ENCODE data around the gene NACC1. TPM values are rescaled to one million over a fixed set of nuclear protein-coding genes. Genes with fewer than 3 reads are reported as not detected.
"Not testable (repeated sequence)": the region's sequence is repeated elsewhere in the genome, so short reads cannot be mapped to it uniquely, and the experiment has no call there.

NACC1 gene
- total and polyA plus RNA-seq, 8 donors = 7.0 to 25.3 (median 14.1) TPM

DNA sequence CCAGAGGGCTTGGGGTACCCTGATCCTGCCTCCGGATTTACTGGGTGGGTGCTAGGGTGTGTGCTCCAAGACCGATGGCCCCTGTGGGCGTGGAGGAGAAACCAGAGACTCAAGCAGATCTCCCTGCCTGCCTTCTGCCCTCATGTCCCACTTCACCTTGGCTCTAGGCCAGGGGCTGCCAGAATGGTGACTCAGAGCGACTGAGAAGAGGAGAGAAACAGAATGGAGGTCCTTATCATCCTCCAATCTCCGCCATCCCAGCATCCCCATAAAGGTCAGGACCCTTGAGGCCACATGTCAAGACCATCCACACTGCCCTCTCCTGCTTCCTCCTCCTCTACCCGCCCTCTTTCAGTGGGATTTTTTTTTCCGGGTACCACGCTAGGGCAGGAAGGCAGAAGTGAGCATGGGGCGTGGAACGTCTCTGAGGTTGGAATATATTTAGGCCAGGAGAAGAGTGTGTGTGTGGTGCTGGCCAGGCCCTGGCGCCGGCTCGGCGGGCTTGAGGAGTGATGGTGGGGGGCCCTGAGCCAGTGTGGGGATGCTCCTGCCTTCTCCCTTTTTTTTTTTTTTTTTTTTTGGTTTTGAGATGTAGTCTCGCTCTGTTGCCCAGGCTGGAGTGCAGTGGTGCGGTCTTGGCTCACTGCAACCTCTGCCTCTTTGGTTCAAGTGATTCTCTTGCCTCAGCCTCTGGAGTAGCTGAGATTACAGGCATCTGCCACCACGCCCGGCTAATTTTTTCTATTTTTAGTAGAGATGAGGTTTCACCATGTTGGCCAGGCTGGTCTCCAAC, 54.5 kb downstream of the NACC1 start:
- Histone ChIP-seq H3K27ac (peak overlapping the region in 3 of 4 donors; percentile 35 to 67 (median 65)), H3K27me3 (no peaks in the 10 kb centered on the region), H3K9me3 (no peaks in the 10 kb centered on the region), H3K4me1 (peaks cover 0 to 8% (median 0%) of the 10 kb centered on the region in 3 donors), H3K4me3 (no peak overlapping the region), H3K36me3 (no peaks in the 10 kb centered on the region)
- ATAC-seq (peak in 3 of 4 donors; percentile 23 to 49 (median 33)), DNase-seq (peak in 5 of 6 donors; percentile 58 to 85 (median 73)), FAIRE-seq (no peak)
- WGBS, 2 donors = 72% methylated on average over 18 of the region's 18 CpGs
- TF ChIP-seq, protein P1, sequence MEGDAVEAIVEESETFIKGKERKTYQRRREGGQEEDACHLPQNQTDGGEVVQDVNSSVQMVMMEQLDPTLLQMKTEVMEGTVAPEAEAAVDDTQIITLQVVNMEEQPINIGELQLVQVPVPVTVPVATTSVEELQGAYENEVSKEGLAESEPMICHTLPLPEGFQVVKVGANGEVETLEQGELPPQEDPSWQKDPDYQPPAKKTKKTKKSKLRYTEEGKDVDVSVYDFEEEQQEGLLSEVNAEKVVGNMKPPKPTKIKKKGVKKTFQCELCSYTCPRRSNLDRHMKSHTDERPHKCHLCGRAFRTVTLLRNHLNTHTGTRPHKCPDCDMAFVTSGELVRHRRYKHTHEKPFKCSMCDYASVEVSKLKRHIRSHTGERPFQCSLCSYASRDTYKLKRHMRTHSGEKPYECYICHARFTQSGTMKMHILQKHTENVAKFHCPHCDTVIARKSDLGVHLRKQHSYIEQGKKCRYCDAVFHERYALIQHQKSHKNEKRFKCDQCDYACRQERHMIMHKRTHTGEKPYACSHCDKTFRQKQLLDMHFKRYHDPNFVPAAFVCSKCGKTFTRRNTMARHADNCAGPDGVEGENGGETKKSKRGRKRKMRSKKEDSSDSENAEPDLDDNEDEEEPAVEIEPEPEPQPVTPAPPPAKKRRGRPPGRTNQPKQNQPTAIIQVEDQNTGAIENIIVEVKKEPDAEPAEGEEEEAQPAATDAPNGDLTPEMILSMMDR (IDR thresholded peaks at IDR 0.05) = no peak
- intact Hi-C loops (cut with DNase I) = no loop called here

DNA sequence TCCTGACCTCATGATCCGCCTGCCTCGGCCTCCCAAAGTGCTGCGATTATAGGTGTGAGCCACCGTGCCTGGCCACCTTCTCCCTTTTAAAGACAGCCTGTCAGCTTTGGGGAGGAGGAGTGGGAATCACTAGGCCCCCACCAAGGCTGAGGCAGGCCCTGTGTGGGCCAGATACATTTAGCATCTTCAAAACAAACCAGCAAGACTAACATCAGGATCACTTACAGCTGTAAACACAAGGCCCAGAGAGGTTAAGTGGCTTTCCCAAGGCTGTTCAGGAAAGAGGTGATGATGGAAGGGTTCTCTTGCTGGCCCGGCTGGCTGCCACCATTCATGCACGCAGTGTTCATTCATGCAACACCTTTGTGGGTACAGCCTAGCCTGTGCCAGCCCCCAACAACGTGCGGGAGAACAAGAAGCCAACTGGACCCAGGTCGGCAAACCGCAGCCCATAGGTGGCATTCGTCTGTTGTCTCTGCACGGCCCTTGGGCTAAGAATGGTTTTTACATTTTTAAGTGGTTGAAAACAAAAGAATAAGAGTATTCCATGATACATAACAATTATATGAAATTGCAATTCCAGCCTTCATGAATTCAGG, 55.2 kb downstream of the NACC1 start:
- Histone ChIP-seq H3K9me3 (no peaks in the 10 kb centered on the region), H3K4me3 (no peak overlapping the region), H3K27ac (peak overlapping the region in 2 of 4 donors; percentile 65 to 67), H3K4me1 (peaks cover 0 to 8% (median 0%) of the 10 kb centered on the region in 3 donors), H3K36me3 (no peaks in the 10 kb centered on the region), H3K27me3 (no peaks in the 10 kb centered on the region)
- 88 to 95% methylated on average over 12 of the region's 12 CpGs for WGBS, 2 donors
- ATAC-seq (no peak), FAIRE-seq (no peak), DNase-seq (no peak)
- intact Hi-C loops (cut with DNase I) = no loop called here
- TF ChIP-seq, protein P1 (IDR thresholded peaks at IDR 0.05) = no peak

DNA sequence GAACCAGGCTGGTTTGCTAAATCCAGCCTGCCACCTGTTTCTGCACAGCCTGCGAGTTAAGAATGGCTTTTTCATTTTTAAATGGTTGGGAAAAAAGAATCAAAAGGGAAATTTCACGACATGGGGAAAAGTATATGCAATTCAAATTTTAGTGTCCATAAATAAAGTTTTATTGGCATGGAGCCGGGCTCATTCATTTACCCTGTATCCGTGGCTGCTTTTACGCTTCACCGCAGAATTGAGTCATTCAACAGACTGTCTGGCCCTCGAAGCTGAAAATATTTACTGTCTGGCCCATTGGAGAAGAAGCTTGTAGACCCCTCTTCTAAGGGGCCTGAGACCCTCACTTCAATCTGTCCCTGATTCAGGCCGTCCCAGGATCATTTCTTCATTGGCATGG, 58.3 kb downstream of the NACC1 start:
- DNase-seq (no peak), ATAC-seq (no peak), FAIRE-seq (no peak)
- Histone ChIP-seq H3K9me3 (no peaks in the 10 kb centered on the region), H3K27ac (no peak overlapping the region), H3K4me1 (peaks cover 0 to 3% (median 0%) of the 10 kb centered on the region in 3 donors), H3K4me3 (no peak overlapping the region), H3K36me3 (no peaks in the 10 kb centered on the region), H3K27me3 (no peaks in the 10 kb centered on the region)
- WGBS, 2 donors = 89 to 91% methylated on average over 8 of the region's 8 CpGs
- intact Hi-C loops (cut with DNase I) = no loop called here
- TF ChIP-seq, protein P1 (IDR thresholded peaks at IDR 0.05) = no peak

DNA sequence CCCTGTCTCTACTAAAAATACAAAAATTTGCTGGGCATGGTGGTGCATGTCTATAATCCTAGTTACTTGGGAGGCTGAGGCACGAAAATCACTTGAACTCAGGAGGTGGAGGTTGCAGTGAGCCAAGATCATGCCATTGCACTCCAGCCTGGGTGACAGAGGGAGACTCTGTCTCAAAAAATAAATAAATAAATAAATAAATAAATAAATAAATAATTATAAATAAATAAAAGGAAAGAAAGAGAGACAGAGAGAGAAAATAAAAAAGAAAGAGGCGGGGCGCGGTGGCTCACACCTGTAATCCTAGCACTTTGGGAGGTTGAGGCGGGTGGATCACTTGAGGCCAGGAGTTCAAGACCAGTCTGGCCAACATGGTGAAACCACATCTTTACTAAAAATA, 59.5 kb downstream of the NACC1 start:
- ATAC-seq; H3K36me3 ChIP-seq; intact Hi-C loops (cut with DNase I); H3K4me3 ChIP-seq; H3K9me3 ChIP-seq; H3K27ac ChIP-seq; FAIRE-seq; H3K27me3 ChIP-seq; H3K4me1 ChIP-seq; DNase-seq: not testable (repeated sequence)
- WGBS, 2 donors = 90 to 94% methylated on average over 5 of the region's 5 CpGs

DNA sequence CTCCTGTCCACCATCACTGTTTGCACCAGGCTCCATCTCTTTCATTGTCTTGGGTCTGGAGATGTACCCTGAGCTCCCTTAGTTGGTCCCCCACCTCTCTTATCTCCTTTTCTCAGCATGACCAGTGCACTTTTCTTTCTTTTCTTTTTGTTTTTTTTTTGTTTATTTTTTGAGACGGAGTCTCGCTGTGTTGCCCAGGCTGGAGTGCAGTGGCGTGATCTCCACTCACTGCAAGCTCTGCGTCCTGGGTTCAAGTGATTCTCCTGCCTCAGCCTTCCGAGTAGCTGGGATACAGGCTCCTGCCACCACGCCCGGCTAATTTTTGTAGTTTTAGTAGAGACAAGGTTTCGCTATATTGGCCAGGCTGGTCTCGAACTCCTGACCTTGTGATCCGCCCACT, 60.2 kb downstream of the NACC1 start:
- FAIRE-seq; H3K27me3 ChIP-seq; intact Hi-C loops (cut with DNase I); DNase-seq; H3K36me3 ChIP-seq; H3K4me1 ChIP-seq; H3K9me3 ChIP-seq; ATAC-seq; H3K27ac ChIP-seq; H3K4me3 ChIP-seq: not testable (repeated sequence)
- WGBS, 2 donors = 77 to 90% methylated on average over 10 of the region's 10 CpGs
